GM04504 (cell line): Measurements from ENCODE around the gene IMMP2L.

Source experiments
- DNase-seq: peaks from one replicate; pipeline ENCODE4 v3.0.0-alpha.2; 2012; ENCODE audit warnings: low read depth

The IMMP2L gene

GRCh38 chr7:110626414-110626813 is 935.9 kb downstream of the IMMP2L start:
- DNase-seq, result no peak

- no peak for DNase-seq
These were observed 937.0 kb downstream of the IMMP2L start for GRCh38 chr7:110625294-110625693.

- DNase-seq, result no peak
These were observed 938.9 kb downstream of the IMMP2L start for GRCh38 chr7:110623436-110623835.

GRCh38 chr7:110621289-110621688 is 941.0 kb downstream of the IMMP2L start:
- DNase-seq, result no peak

GRCh38 chr7:110620110-110620735 is 942.1 kb downstream of the IMMP2L start:
- DNase-seq, result no peak
